Mucosa of descending colon (tissue), 3 donors: Measurements from ENCODE around the gene ISG15. TPM values are rescaled to one million over a fixed set of nuclear protein-coding genes. Genes with fewer than 3 reads are reported as not detected.

Experiments used
- ATAC-seq: fragments of 200-7000 bp; cut with Tn5 transposase; one replicate; pipeline ENCODE4 v1.9.1; 2020; ENCODE audit warnings: mild to moderate bottlenecking, moderate library complexity
- DNase-seq, 3 donors: peaks; one replicate each; pipeline ENCODE4 v3.0.0-alpha.2; 2020
- H3K36me3 ChIP-seq: fragments of 200-600 bp; one replicate; pipeline ENCODE4 v1.8.0; 2021; ENCODE audit warnings: low read depth, mild to moderate bottlenecking
- H3K4me1 ChIP-seq: fragments of 200-600 bp; one replicate; pipeline ENCODE4 v1.8.0; 2021; ENCODE audit warnings: low read depth, mild to moderate bottlenecking
- H3K4me3 ChIP-seq: fragments of 200-600 bp; one replicate; pipeline ENCODE4 v1.8.0; 2021; ENCODE audit warnings: mild to moderate bottlenecking
- H3K9me3 ChIP-seq: fragments of 200-600 bp; one replicate; pipeline ENCODE4 v1.8.0; 2021; ENCODE audit warnings: mild to moderate bottlenecking
- CTCF ChIP-seq: fragments of 200-600 bp; IDR thresholded peaks from one replicate; pipeline ENCODE4 v1.8.0; 2022; ENCODE audit warnings: antibody characterized with exemption, mild to moderate bottlenecking
- intact Hi-C, 2 donors: fragments of 100-400 bp; cut with DNase I in 1 of 2; cut with micrococcal nuclease in 1 of 2; formaldehyde crosslinking; loops; one replicate each; pipeline versions ENCODE4 v1.11.0 to v1.11.1; 2022; cut with DNase I, micrococcal nuclease
- long read RNA-seq, 2 donors: library from polyadenylated mRNA; unstranded; transcript quantifications; one replicate each; pipeline ENCODE4 v2.0.0, GENCODE V29; 2019 to 2021
- total RNA-seq, 3 donors: library from RNA; stranded (reverse); fragmentation: NEBNext Ultra II Directional in 2 of 3; extraction: Animal tissue kit (Norgen Biotek cat#: 25700) in 2 of 3; gene quantifications; one replicate each; pipeline versions ENCODE4 v1.2.1 to v1.2.4, GENCODE V29; 2021 to 2023
- donor health status: DM: no; HTN: no; CAD: no; lungs with moderate emphysema.
- donor health status: DM: no; HTN: no; CAD: no.
- donor health status: DM: no; HTN: yes; CAD: no.

ISG15 gene
- total RNA-seq, result 10 to 100 TPM; 37.5 to 41.7 (median 38.7) TPM
- long read RNA-seq, donor 1, transcript ISG15-201 (2 exons, 711 nt), result major isoform, 38 of 38 reads
- long read RNA-seq, donor 1, partial matches to known transcripts, result 0 of 38 reads
- long read RNA-seq, donor 1, other reads (novel, unspliced or antisense), result 0 of 38 reads
- long read RNA-seq, donor 2, transcript ISG15-201 (2 exons, 711 nt), result major isoform, 32 of 33 reads
- long read RNA-seq, donor 2, partial matches to known transcripts, result 0 of 33 reads
- long read RNA-seq, donor 2, other reads (novel, unspliced or antisense), result 1 of 33 reads

GRCh38 chr1:1013105-1013921 is at the start of gene ISG15:
TSS of gene ISG15 (plus strand) at chr1:1013497. CDS start at chr1:1013574, 77 bp downstream.
- peak; percentile 93 to 97 (median 95) for DNase-seq
- peaks cover 10% of the 10 kb centered on the region for H3K4me1 ChIP-seq
- no peaks in the 10 kb centered on the region for H3K36me3 ChIP-seq
- TF ChIP-seq CTCF, result no peak
- no peaks in the 10 kb centered on the region for H3K9me3 ChIP-seq
- intact Hi-C loops, result no loop called here
- peak; percentile 96 for ATAC-seq
- peak within 1 kb of the TSS; percentile 29 for H3K4me3 ChIP-seq

- intact Hi-C loops, result no loop called here
- TF ChIP-seq CTCF, result no peak
- H3K9me3 ChIP-seq, result no peaks in the 10 kb centered on the region
- DNase-seq, result no peak
- no peak overlapping the region for H3K4me3 ChIP-seq
- H3K36me3 ChIP-seq, result no peaks in the 10 kb centered on the region
- peaks cover 17% of the 10 kb centered on the region for H3K4me1 ChIP-seq
- ATAC-seq, result no peak
These were observed 49.4 kb upstream of the ISG15 start for GRCh38 chr1:963746-964525.

GRCh38 chr1:964691-965525 is 48.4 kb upstream of the ISG15 start:
- H3K4me1 ChIP-seq, result peaks cover 17% of the 10 kb centered on the region
- DNase-seq (no peak), ATAC-seq (no peak)
- no peaks in the 10 kb centered on the region for H3K9me3 ChIP-seq
- TF ChIP-seq CTCF, result no peak
- no peaks in the 10 kb centered on the region for H3K36me3 ChIP-seq
- intact Hi-C loops, result no loop called here
- H3K4me3 ChIP-seq, result no peak overlapping the region

GRCh38 chr1:965526-966134 is 47.7 kb upstream of the ISG15 start:
- intact Hi-C loops, result no loop called here
- ATAC-seq, result no peak
- no peaks in the 10 kb centered on the region for H3K36me3 ChIP-seq

More at GRCh38 chr1:965526-966134, 47.7 kb upstream of the ISG15 start:
- TF ChIP-seq CTCF, result no peak
- Histone ChIP-seq H3K4me1 (peaks cover 17% of the 10 kb centered on the region), H3K4me3 (no peak overlapping the region), H3K9me3 (no peaks in the 10 kb centered on the region)
- no peak for DNase-seq
